Common myeloid progenitor, CD34-positive (primary cell): ENCODE results near the gene COPS7B. TPM values are rescaled to one million over a fixed set of nuclear protein-coding genes. Genes with fewer than 3 reads are reported as not detected.
"Not testable (repeated sequence)": the region's sequence is repeated elsewhere in the genome, so short reads cannot be mapped to it uniquely, and the experiment has no call there.

Source experiments
- CTCF ChIA-PET: fragments of 350-600 bp; sonication (Branson Sonifier 250); formaldehyde crosslinking; loops from one replicate; lab custom pipeline; 2021; ENCODE audit warnings: antibody characterized with exemption; lab: Charles Lee
- POLR2A ChIA-PET: fragments of 350-600 bp; sonication (Branson Sonifier 250); formaldehyde crosslinking; loops from one replicate; lab custom pipeline; 2021; ENCODE audit warnings: antibody characterized with exemption; lab: Charles Lee
- DNase-seq, 3 donors: peaks; one replicate each; pipeline versions ENCODE4 v3.0.0 to v3.0.0-alpha.2; 2013
- H3K27ac ChIP-seq, 2 experiments: 1 replicate in 1 of 2; 2 replicates in 1 of 2; pipeline ENCODE4 v1.7.0; 2013; ENCODE audit warnings: inconsistent platforms in 2 of 2, low read length in 2 of 2, mild to moderate bottlenecking in 2 of 2, low read depth in 1 of 2, moderate library complexity in 1 of 2; ENCODE audit not compliant: severe bottlenecking in 2 of 2, insufficient read depth in 1 of 2, poor library complexity in 1 of 2
- H3K27me3 ChIP-seq, 5 experiments: replicated peaks in 2 of 5; 1 replicate in 3 of 5; 2 replicates in 2 of 5; pipeline versions ENCODE4 v1.6.1 to v1.7.0; 2013; ENCODE audit warnings: low read length in 4 of 5, mild to moderate bottlenecking in 2 of 5, moderate library complexity in 2 of 5, inconsistent platforms in 1 of 5; ENCODE audit not compliant: insufficient read depth in 5 of 5, control insufficient read depth in 4 of 5
- H3K36me3 ChIP-seq, 4 experiments: 1 replicate in 2 of 4; 2 replicates in 2 of 4; pipeline versions ENCODE4 v1.6.1 to v1.7.0; 2013; ENCODE audit warnings: low read length in 3 of 4, control low read depth in 1 of 4, mild to moderate bottlenecking in 1 of 4; ENCODE audit not compliant: control insufficient read depth in 4 of 4, insufficient read depth in 4 of 4
- H3K4me1 ChIP-seq, 4 experiments: 1 replicate in 3 of 4; 2 replicates in 1 of 4; pipeline versions ENCODE4 v1.6.1 to v1.7.1; 2013; ENCODE audit warnings: low read length in 3 of 4, mild to moderate bottlenecking in 3 of 4, control low read depth in 1 of 4, inconsistent platforms in 1 of 4, moderate library complexity in 1 of 4; ENCODE audit not compliant: control insufficient read depth in 4 of 4, insufficient read depth in 4 of 4; ENCODE audit errors: control extremely low read depth in 1 of 4
- H3K4me3 ChIP-seq, 7 experiments: 1 replicate in 4 of 7; 2 replicates in 3 of 7; pipeline versions ENCODE4 v1.5.1 to v1.7.0; 2013; ENCODE audit warnings: mild to moderate bottlenecking in 7 of 7, low read length in 6 of 7, moderate library complexity in 6 of 7, inconsistent platforms in 2 of 7, low read depth in 2 of 7, control low read depth in 1 of 7; ENCODE audit not compliant: insufficient read depth in 4 of 7, control insufficient read depth in 1 of 7; ENCODE audit errors: extremely low read depth in 1 of 7
- H3K9me3 ChIP-seq, 5 experiments: 1 replicate in 4 of 5; 2 replicates in 1 of 5; pipeline versions ENCODE4 v1.6.1 to v1.7.1; 2013; ENCODE audit warnings: low read length in 4 of 5, mild to moderate bottlenecking in 2 of 5, inconsistent platforms in 1 of 5, low read depth in 1 of 5, moderate library complexity in 1 of 5; ENCODE audit not compliant: control insufficient read depth in 4 of 5, insufficient read depth in 2 of 5; ENCODE audit errors: control extremely low read depth in 1 of 5
- WGBS: methylation state at CpG from one replicate; pipeline ENCODE4 v1.1.5; 2013; ENCODE audit not compliant: insufficient coverage; 5-methylcytosine and 5-hydroxymethylcytosine counted together
- polyA plus RNA-seq: library from polyadenylated mRNA; unstranded; fragments of 120-200 nt; gene quantifications from one replicate; pipeline ENCODE4 v1.2.1, GENCODE V29; 2013

The COPS7B gene
- polyA plus RNA-seq = 40.6 TPM

DNA sequence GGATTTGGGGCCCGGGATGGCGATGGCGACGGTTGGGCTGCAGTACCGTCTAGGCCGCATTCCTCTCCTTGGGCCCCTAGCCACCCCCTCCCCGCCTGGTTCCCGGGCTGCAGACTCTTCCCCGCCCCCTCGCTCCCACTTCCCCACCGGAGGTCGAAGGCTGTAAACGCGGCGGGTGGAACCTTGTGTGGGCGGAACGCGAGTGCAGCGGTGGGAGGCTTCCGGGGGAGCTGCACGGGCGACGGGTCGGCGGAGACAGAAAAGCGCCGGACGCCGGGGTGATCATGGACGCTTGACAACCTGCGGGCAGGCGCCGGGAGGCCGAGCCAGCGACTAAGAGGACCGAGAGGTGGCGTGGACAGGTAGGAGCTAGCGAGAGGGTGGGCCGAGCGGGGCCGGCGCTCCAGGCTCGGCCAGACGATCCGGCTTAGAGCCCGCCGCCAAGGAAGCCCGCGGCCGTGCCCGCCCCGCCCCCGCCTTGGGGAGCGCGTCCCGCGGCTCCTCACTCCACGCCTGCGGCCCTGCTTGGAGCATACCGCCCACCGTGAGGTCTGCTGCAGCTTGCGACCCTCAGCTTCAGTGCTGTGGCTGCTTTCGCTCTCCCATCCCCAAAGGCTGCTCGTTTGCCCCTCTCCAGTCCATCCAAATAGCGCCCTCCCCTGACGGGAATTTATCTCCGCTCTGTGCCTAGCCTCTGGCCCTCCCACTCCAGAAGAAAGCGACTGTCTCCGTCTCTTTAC lies at the start of gene COPS7B:
Gene COPS7B, plus strand, starts transcription at position 269 of the 740 bp plus-strand sequence. CDS start 2,126 bp downstream, outside the sequence.
- H3K4me1 ChIP-seq = peaks cover 16 to 37% (median 29%) of the 10 kb centered on the region in 4 experiments
- DNase-seq = peak; percentile 90 to 95 (median 93)
- H3K27me3 ChIP-seq = no peaks in the 10 kb centered on the region
- H3K27ac ChIP-seq = peak within 1 kb of the TSS; percentile 10 to 78
- peak within 1 kb of the TSS; percentile 58 to 99 (median 93) for H3K4me3 ChIP-seq
- 0% methylated on average over 62 of the region's 69 CpGs for WGBS
- ChIA-PET POLR2A (interaction anchor here (1.3 kb wide), 1 partner anchor 11 kb away, joined by 3 read pairs; no protein-coding TSS in a partner anchor), CTCF (interaction anchor here (1.0 kb wide), 1 partner anchor 30 kb away, joined by 3 read pairs; no protein-coding TSS in a partner anchor)
- H3K9me3 ChIP-seq = no peaks in the 10 kb centered on the region
- peaks cover 5 to 26% (median 19%) of the 10 kb centered on the region in 4 experiments for H3K36me3 ChIP-seq

DNA sequence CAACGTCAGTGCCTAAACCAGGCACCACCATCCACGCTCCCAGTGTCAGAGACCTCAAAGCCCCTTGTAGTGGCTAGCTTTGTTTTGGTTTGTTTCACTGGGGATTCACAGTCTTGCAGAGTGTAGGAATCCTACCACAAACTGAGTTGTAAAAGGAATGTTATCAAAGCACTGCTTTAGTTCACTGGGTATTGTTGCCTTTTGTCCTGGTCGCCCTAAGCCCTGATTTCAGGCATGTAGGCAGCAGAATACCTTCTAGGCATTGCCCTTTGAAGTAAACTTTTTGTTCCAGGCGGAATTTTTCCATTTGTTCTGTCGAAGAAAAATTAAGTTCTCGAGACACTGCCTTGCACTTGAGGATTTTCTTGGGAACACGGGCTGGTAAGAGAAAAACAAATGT lies 48.5 kb upstream of the COPS7B start:
- ChIA-PET POLR2A (no interaction called here), CTCF (no interaction called here)
- 100% methylated on average over 5 of the region's 7 CpGs for WGBS

DNA sequence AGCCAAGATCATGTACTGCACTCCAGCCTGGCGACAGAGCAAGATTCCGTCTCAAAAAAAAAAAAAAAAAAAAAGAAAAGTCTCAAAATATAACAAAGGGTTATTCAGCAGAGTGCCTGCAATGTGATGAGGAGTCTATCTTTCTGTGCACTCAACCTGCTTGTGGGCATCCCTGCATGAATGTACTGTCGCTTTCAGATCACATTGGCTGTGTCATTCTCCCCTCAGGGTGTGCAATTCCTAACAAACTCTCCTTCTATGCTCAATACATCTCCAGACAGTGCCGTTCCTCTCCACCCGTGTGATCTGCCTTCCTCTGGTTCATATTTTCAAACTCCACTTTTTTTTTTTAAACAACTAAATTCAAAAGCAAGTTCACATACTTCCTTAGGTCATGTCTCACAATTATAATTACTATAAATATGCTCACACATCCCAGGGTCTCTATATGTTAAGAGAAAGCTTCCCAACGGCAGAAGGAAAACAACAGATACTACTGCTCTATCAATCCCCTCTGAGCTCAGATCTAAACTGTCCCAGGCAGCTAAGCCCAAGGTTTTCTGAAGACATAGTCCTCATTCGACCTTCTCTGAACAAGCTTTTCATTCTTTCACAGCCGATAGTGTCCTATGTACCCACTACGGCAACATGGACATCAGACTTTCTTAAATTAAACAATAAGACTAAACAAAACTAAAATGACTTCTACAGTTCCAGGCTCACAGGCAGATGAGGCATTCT lies 42.7 kb upstream of the COPS7B start:
- peaks cover 0 to 3% (median 0%) of the 10 kb centered on the region in 4 experiments for H3K36me3 ChIP-seq
- DNase-seq = no peak
- H3K27ac ChIP-seq = no peak overlapping the region
- POLR2A ChIA-PET = no interaction called here
- WGBS = 97% methylated on average over 5 of the region's 9 CpGs
- no peak overlapping the region for H3K4me3 ChIP-seq
- H3K9me3 ChIP-seq = no peaks in the 10 kb centered on the region
- H3K27me3 ChIP-seq = no peaks in the 10 kb centered on the region
- CTCF ChIA-PET = interaction anchor here (1.0 to 1.6 kb wide), 3 partner anchors 14 to 133 kb away, joined by 4 read pairs; no protein-coding TSS in a partner anchor
- H3K4me1 ChIP-seq = no peaks in the 10 kb centered on the region

More for the DNA sequence above, 48.5 kb upstream of the COPS7B start:
- no peak overlapping the region for H3K4me3 ChIP-seq
- no peaks in the 10 kb centered on the region for H3K4me1 ChIP-seq
- DNase-seq = no peak
- peaks cover 10 to 23% (median 22%) of the 10 kb centered on the region in 4 experiments for H3K36me3 ChIP-seq
- no peak overlapping the region for H3K27ac ChIP-seq
- H3K27me3 ChIP-seq = no peaks in the 10 kb centered on the region
- no peaks in the 10 kb centered on the region for H3K9me3 ChIP-seq

DNA sequence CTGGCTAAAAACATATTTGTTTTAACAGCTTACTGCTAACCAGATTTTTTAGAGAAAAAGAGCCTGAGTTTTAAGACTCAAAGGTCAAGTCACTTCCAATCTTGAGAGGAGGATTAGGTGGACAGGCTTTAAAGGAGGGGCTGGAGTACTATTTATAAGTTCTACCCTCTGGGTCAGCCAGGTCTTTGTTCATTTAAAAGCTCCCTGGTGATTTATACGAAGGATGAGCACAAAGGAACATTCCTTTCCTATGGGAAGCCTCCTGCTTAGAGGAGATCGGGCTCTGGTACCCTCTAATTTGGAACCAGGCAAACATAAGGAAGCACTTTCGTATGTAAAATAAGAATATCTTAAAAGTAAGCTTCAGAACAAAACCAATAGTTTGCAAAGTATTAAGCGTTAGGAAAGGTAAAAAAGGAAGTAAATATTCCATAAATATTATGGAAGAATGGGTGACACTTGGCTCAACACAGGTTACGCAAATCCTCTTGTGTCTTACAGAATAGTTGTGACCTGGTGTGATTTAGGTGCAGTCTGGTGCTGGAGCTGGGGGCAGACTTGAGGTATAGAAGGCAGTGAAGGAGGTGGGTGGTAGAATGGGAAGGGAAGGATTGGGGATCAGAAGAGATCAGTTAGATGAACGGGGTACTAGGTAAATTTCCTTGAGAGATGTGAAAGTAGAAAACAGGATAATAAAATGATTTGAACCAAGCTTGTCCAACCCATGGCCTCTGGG lies 40.8 kb upstream of the COPS7B start:
- no peak for DNase-seq
- POLR2A ChIA-PET = interaction anchor here (0.5 kb wide), 1 partner anchor 14 kb away, joined by 3 read pairs; no protein-coding TSS in a partner anchor
- 97% methylated on average over 5 of the region's 6 CpGs for WGBS
- H3K4me3 ChIP-seq = no peak overlapping the region
- CTCF ChIA-PET = interaction anchor here (1.0 to 2.0 kb wide), 2 partner anchors 10 to 31 kb away, joined by 3 to 5 read pairs; no protein-coding TSS in a partner anchor
- no peak overlapping the region for H3K27ac ChIP-seq
- no peaks in the 10 kb centered on the region for H3K27me3 ChIP-seq
- H3K9me3 ChIP-seq = no peaks in the 10 kb centered on the region
- no peaks in the 10 kb centered on the region for H3K36me3 ChIP-seq
- no peaks in the 10 kb centered on the region for H3K4me1 ChIP-seq

DNA sequence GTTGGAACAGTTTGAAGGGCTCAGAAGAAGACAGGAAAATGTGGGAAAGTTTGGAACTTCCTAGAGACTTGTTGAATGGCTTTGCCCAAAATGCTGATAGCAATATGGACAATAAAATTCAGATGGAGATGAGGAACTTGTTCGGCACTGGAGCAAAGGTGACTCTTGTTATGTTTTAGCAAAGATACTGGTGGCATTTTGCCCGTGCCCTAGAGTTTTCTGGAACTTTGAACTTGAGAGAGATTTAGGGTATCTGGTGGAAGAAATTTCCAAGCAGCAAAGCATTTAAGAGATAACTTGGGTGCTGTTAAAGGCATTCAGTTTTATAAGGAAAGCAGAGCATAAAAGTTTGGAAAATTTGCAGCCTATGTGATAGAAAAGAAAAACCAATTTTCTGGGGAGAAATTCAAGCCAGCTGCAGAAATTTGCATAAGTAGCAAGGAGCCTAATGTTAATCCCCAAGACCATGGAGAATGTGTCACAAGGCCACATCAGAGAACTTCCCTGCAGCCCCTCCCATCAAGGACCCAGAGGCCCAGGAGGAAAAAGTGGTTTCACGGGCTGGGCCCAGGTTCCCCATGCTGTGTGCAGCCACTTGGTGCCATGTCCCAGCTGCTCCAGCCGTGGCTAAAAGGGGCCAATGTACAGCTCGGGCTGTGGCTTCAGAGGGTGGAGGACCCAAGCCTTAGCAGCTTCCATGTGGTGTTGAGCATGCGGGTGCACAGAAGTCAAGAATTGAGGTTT lies 37.9 kb upstream of the COPS7B start:
- H3K36me3 ChIP-seq, H3K4me3 ChIP-seq, DNase-seq, POLR2A ChIA-PET, H3K9me3 ChIP-seq, H3K27me3 ChIP-seq, H3K27ac ChIP-seq, H3K4me1 ChIP-seq: not testable (repeated sequence)
- WGBS = 83% methylated on average over 6 of the region's 6 CpGs
- CTCF ChIA-PET = interaction anchor here (1.4 kb wide), 1 partner anchor 12 kb away, joined by 5 read pairs; no protein-coding TSS in a partner anchor

DNA sequence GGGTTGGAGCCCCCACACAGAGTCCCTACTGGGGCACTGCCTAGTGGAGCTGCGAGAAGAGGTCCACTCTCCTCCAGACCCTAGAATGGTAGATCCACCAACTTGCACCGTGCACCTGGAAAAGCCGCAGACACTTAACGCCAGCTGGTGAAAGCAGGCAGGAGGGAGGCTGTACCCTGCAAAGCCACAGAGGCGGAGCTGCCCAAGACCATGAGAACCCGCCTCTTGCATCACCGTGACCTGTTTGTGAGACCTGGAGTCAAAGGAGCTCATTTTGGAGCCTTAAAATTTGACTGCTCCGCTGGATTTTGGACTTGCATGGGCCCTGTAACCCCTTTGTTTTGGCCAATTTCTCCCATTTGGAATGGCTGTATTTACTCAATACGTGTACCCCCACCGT lies 37.2 kb upstream of the COPS7B start:
- H3K4me1 ChIP-seq, H3K27ac ChIP-seq, H3K36me3 ChIP-seq, H3K4me3 ChIP-seq, H3K27me3 ChIP-seq, POLR2A ChIA-PET, DNase-seq, H3K9me3 ChIP-seq: not testable (repeated sequence)
- WGBS = 97% methylated on average over 10 of the region's 10 CpGs
- CTCF ChIA-PET = interaction anchor here (0.9 to 1.4 kb wide), 2 partner anchors 11 to 13 kb away, joined by 3 to 5 read pairs; no protein-coding TSS in a partner anchor
